SK-N-SH treated with all-trans-retinoic acid at 6 μM for 48 hours (cell line): Measurements from ENCODE around the gene AATF.

Experiments
- ATAC-seq: fragments of 200-7000 bp; cut with Tn5 transposase; 3 replicates; pipeline ENCODE4 v1.9.1; 2020; ENCODE audit warnings: mild to moderate bottlenecking, moderate library complexity
- ARNTL ChIP-seq: fragments of 450-650 bp; formaldehyde crosslinking; IDR thresholded peaks from 2 replicates; pipeline ENCODE4 v1.5.0; 2020; ENCODE audit warnings: low read depth, mild to moderate bottlenecking, moderate library complexity, borderline replicate concordance
- BACH2 ChIP-seq: fragments of 250-450 bp; sonication (Bioruptor Pico); IDR thresholded peaks from 2 replicates; pipeline ENCODE4 v1.9.0; 2021; ENCODE audit warnings: mild to moderate bottlenecking, borderline replicate concordance
- CSDC2 ChIP-seq: fragments of 250-450 bp; sonication (Bioruptor Pico); IDR thresholded peaks from 2 replicates; pipeline ENCODE4 v1.5.0; 2020; ENCODE audit warnings: mild to moderate bottlenecking, moderate library complexity
- ESRRG ChIP-seq: fragments of 250-450 bp; sonication (Bioruptor Pico); IDR thresholded peaks from 2 replicates; pipeline ENCODE4 v1.6.1; 2021; ENCODE audit warnings: mild to moderate bottlenecking
- GLIS3 ChIP-seq: fragments of 250-450 bp; sonication (Bioruptor Pico); IDR thresholded peaks from 2 replicates; pipeline ENCODE4 v1.5.0; 2020; ENCODE audit warnings: mild to moderate bottlenecking, moderate library complexity
- ISL1 ChIP-seq: fragments of 250-450 bp; sonication (Bioruptor Pico); IDR thresholded peaks from 2 replicates; pipeline ENCODE4 v2.1.2; 2022; ENCODE audit warnings: mild to moderate bottlenecking, moderate library complexity
- OSR1 ChIP-seq: fragments of 250-450 bp; sonication (Bioruptor Pico); IDR thresholded peaks from 2 replicates; pipeline ENCODE4 v1.8.0; 2022; ENCODE audit warnings: moderate library complexity, mild to moderate bottlenecking, inconsistent platforms
- PPARA ChIP-seq: fragments of 250-450 bp; sonication (Bioruptor Pico); IDR thresholded peaks from 2 replicates; pipeline ENCODE4 v1.5.0; 2020; ENCODE audit warnings: mild to moderate bottlenecking, borderline replicate concordance
- RARB ChIP-seq: fragments of 250-450 bp; sonication (Bioruptor Pico); IDR thresholded peaks from 2 replicates; pipeline ENCODE4 v1.8.0; 2021; ENCODE audit warnings: mild to moderate bottlenecking, moderate library complexity
- SNAI2 ChIP-seq: fragments of 250-450 bp; sonication (Bioruptor Pico); IDR thresholded peaks from 2 replicates; pipeline ENCODE4 v1.5.0; 2020; ENCODE audit warnings: mild to moderate bottlenecking, moderate library complexity
- TCF4 ChIP-seq: fragments of 250-450 bp; sonication (Bioruptor Pico); IDR thresholded peaks from 2 replicates; pipeline ENCODE4 v1.8.0; 2021; ENCODE audit warnings: mild to moderate bottlenecking, moderate library complexity, borderline replicate concordance
- ZC3H10 ChIP-seq: fragments of 250-450 bp; sonication (Bioruptor Pico); IDR thresholded peaks from 2 replicates; pipeline ENCODE4 v1.5.1; 2021; ENCODE audit warnings: mild to moderate bottlenecking, moderate library complexity
- ZFP3 ChIP-seq: fragments of 250-450 bp; sonication (Bioruptor Pico); IDR thresholded peaks from 2 replicates; pipeline ENCODE4 v1.5.0; 2020; ENCODE audit warnings: mild to moderate bottlenecking, moderate library complexity
- ZFP30 ChIP-seq: fragments of 450-650 bp; formaldehyde crosslinking; IDR thresholded peaks from 2 replicates; pipeline ENCODE4 v1.5.0; 2022; ENCODE audit warnings: mild to moderate bottlenecking, moderate library complexity
- ZNF565 ChIP-seq: fragments of 450-650 bp; formaldehyde crosslinking; conservative IDR thresholded peaks from 2 replicates; pipeline ENCODE4 v1.5.0; 2020; ENCODE audit warnings: low read depth, mild to moderate bottlenecking, moderate library complexity
- ZNF70 ChIP-seq: fragments of 450-650 bp; formaldehyde crosslinking; IDR thresholded peaks from 2 replicates; pipeline ENCODE4 v1.5.0; 2020; ENCODE audit warnings: mild to moderate bottlenecking, moderate library complexity
- ZNF8 ChIP-seq: fragments of 450-650 bp; formaldehyde crosslinking; IDR thresholded peaks from 2 replicates; pipeline ENCODE4 v1.5.0; 2020; ENCODE audit warnings: mild to moderate bottlenecking, moderate library complexity
- TF ChIP-seq, protein P1 (sequence below): fragments of 250-450 bp; sonication (Bioruptor Pico); IDR thresholded peaks from 2 replicates; pipeline ENCODE4 v1.5.1; 2020; ENCODE audit warnings: low read depth, mild to moderate bottlenecking, moderate library complexity
- TF ChIP-seq, protein P2 (sequence below): fragments of 250-450 bp; sonication (Bioruptor Pico); IDR thresholded peaks from 2 replicates; pipeline ENCODE4 v1.8.0; 2021; ENCODE audit warnings: low read depth, mild to moderate bottlenecking, moderate library complexity, borderline replicate concordance
- TF ChIP-seq, protein P3 (sequence below): fragments of 250-450 bp; sonication (Bioruptor Pico); IDR thresholded peaks from 2 replicates; pipeline ENCODE4 v1.5.1; 2021; ENCODE audit warnings: mild to moderate bottlenecking, moderate library complexity

AATF gene

GRCh38 chr17:36943250-36944191 is 5.2 kb upstream of the AATF start:
- no peak for ATAC-seq
- TF ChIP-seq, protein P1, sequence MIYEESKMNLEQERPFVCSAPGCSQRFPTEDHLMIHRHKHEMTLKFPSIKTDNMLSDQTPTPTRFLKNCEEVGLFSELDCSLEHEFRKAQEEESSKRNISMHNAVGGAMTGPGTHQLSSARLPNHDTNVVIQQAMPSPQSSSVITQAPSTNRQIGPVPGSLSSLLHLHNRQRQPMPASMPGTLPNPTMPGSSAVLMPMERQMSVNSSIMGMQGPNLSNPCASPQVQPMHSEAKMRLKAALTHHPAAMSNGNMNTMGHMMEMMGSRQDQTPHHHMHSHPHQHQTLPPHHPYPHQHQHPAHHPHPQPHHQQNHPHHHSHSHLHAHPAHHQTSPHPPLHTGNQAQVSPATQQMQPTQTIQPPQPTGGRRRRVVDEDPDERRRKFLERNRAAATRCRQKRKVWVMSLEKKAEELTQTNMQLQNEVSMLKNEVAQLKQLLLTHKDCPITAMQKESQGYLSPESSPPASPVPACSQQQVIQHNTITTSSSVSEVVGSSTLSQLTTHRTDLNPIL = no peak
- TF ChIP-seq ZFP30 (CRISPR knock-in tag) = no peak
- no peak for TF ChIP-seq PPARA
- no peak for TF ChIP-seq ZFP3 (CRISPR knock-in tag)
- TF ChIP-seq, protein P2, sequence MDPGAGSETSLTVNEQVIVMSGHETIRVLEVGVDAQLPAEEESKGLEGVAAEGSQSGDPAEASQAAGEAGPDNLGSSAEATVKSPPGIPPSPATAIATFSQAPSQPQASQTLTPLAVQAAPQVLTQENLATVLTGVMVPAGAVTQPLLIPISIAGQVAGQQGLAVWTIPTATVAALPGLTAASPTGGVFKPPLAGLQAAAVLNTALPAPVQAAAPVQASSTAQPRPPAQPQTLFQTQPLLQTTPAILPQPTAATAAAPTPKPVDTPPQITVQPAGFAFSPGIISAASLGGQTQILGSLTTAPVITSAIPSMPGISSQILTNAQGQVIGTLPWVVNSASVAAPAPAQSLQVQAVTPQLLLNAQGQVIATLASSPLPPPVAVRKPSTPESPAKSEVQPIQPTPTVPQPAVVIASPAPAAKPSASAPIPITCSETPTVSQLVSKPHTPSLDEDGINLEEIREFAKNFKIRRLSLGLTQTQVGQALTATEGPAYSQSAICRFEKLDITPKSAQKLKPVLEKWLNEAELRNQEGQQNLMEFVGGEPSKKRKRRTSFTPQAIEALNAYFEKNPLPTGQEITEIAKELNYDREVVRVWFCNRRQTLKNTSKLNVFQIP (CRISPR knock-in tag) = no peak
- no peak for TF ChIP-seq OSR1
- TF ChIP-seq SNAI2 (CRISPR knock-in tag) = no peak

GRCh38 chr17:36944553-36944952 is 4.2 kb upstream of the AATF start:
- no peak for ATAC-seq
- TF ChIP-seq, protein P3, sequence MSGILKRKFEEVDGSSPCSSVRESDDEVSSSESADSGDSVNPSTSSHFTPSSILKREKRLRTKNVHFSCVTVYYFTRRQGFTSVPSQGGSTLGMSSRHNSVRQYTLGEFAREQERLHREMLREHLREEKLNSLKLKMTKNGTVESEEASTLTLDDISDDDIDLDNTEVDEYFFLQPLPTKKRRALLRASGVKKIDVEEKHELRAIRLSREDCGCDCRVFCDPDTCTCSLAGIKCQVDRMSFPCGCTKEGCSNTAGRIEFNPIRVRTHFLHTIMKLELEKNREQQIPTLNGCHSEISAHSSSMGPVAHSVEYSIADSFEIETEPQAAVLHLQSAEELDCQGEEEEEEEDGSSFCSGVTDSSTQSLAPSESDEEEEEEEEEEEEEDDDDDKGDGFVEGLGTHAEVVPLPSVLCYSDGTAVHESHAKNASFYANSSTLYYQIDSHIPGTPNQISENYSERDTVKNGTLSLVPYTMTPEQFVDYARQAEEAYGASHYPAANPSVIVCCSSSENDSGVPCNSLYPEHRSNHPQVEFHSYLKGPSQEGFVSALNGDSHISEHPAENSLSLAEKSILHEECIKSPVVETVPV = no peak
- TF ChIP-seq ZFP30 (CRISPR knock-in tag) (no peak), ZC3H10 (no peak), BACH2 (CRISPR knock-in tag) (no peak), ZNF8 (CRISPR knock-in tag) (no peak), ZNF70 (CRISPR knock-in tag) (no peak), SNAI2 (CRISPR knock-in tag) (no peak), ISL1 (CRISPR knock-in tag) (no peak), OSR1 (no peak), PPARA (no peak), ESRRG (no peak), RARB (CRISPR knock-in tag) (no peak), ZNF565 (CRISPR knock-in tag) (no peak), ZFP3 (CRISPR knock-in tag) (no peak), ARNTL (CRISPR knock-in tag) (no peak), CSDC2 (no peak), TCF4 (CRISPR knock-in tag) (no peak)
- TF ChIP-seq, protein P2 (CRISPR knock-in tag) = no peak
- TF ChIP-seq, protein P1 = no peak

- no peak for ATAC-seq
- TF ChIP-seq GLIS3 (CRISPR knock-in tag) = no peak
- TF ChIP-seq ZFP30 (CRISPR knock-in tag) = no peak
- no peak for TF ChIP-seq OSR1
- no peak for TF ChIP-seq ZNF565 (CRISPR knock-in tag)
- TF ChIP-seq, protein P1 = no peak
- TF ChIP-seq ZFP3 (CRISPR knock-in tag) = no peak
- no peak for TF ChIP-seq PPARA
- TF ChIP-seq, protein P2 (CRISPR knock-in tag) = no peak
- TF ChIP-seq ARNTL (CRISPR knock-in tag) = no peak
- no peak for TF ChIP-seq CSDC2
- no peak for TF ChIP-seq ZNF8 (CRISPR knock-in tag)
These were observed 3.6 kb upstream of the AATF start for GRCh38 chr17:36945140-36945539.
